CD4-positive, alpha-beta memory T cell (primary cell): Measurements from ENCODE around the gene PLXNA2. TPM values are rescaled to one million over a fixed set of nuclear protein-coding genes. Genes with fewer than 3 reads are reported as not detected.

ENCODE experiments used
- CTCF ChIA-PET: fragments of 350-600 bp; sonication (Branson Sonifier 250); formaldehyde crosslinking; loops from one replicate; lab custom pipeline; 2021; ENCODE audit warnings: inconsistent platforms; ENCODE audit not compliant: partially characterized antibody; lab: Charles Lee
- POLR2A ChIA-PET: fragments of 350-600 bp; sonication (Branson Sonifier 250); formaldehyde crosslinking; loops from one replicate; lab custom pipeline; 2021; ENCODE audit not compliant: partially characterized antibody; lab: Charles Lee
- DNase-seq, 5 donors: peaks; one replicate each; pipeline versions ENCODE4 v3.0.0 to v3.0.0-alpha.2; 2020 to 2022; ENCODE audit warnings: mixed read lengths in 1 of 5
- H3K27ac ChIP-seq: one replicate; pipeline ENCODE4 v1.7.0; 2013; ENCODE audit warnings: low read depth, low read length
- H3K27me3 ChIP-seq: 2 replicates; pipeline ENCODE4 v1.7.0; 2013; ENCODE audit warnings: mild to moderate bottlenecking, low read length, moderate library complexity; ENCODE audit not compliant: insufficient read depth
- H3K36me3 ChIP-seq: 2 replicates; pipeline ENCODE4 v1.7.0; 2013; ENCODE audit warnings: mild to moderate bottlenecking, low read length, moderate library complexity; ENCODE audit not compliant: insufficient read depth
- H3K4me1 ChIP-seq: 2 replicates; pipeline ENCODE4 v1.7.0; 2013; ENCODE audit warnings: mild to moderate bottlenecking, low read length, moderate library complexity; ENCODE audit not compliant: insufficient read depth
- H3K4me3 ChIP-seq, 2 donors: one replicate each; pipeline ENCODE4 v1.7.0; 2013; ENCODE audit warnings: low read length in 2 of 2, mild to moderate bottlenecking in 1 of 2
- H3K9me3 ChIP-seq, 2 donors: one replicate each; pipeline ENCODE4 v1.7.0; 2013; ENCODE audit warnings: low read length in 2 of 2, control low read depth in 1 of 2; ENCODE audit not compliant: control insufficient read depth in 1 of 2
- H3K27ac Mint-ChIP-seq, 7 donors: one replicate each; pipeline ENCODE4 v1.8.0; 2020 to 2021; ENCODE audit warnings: mixed read lengths in 7 of 7, mild to moderate bottlenecking in 6 of 7, inconsistent platforms in 3 of 7, moderate library complexity in 3 of 7
- H3K27me3 Mint-ChIP-seq, 2 donors: one replicate each; pipeline ENCODE4 v1.8.0; 2020 to 2021; ENCODE audit warnings: mixed read lengths in 2 of 2
- H3K36me3 Mint-ChIP-seq, 2 donors: one replicate each; pipeline ENCODE4 v1.8.0; 2020 to 2021; ENCODE audit warnings: mixed read lengths in 2 of 2, inconsistent platforms in 1 of 2, mild to moderate bottlenecking in 1 of 2
- H3K4me1 Mint-ChIP-seq, 4 donors: one replicate each; pipeline ENCODE4 v1.8.0; 2020 to 2021; ENCODE audit warnings: mixed read lengths in 4 of 4, mild to moderate bottlenecking in 1 of 4
- H3K4me3 Mint-ChIP-seq, 8 donors: one replicate each; pipeline ENCODE4 v1.8.0; 2020 to 2021; ENCODE audit warnings: mixed read lengths in 8 of 8, mild to moderate bottlenecking in 7 of 8, moderate library complexity in 6 of 8, inconsistent platforms in 3 of 8
- H3K9me3 Mint-ChIP-seq, 8 donors: one replicate each; pipeline ENCODE4 v1.8.0; 2020 to 2021; ENCODE audit warnings: mixed read lengths in 8 of 8, mild to moderate bottlenecking in 5 of 8, inconsistent platforms in 3 of 8, moderate library complexity in 1 of 8
- intact Hi-C: fragments of 100-400 bp; cut with micrococcal nuclease; formaldehyde crosslinking; loops from one replicate; pipeline ENCODE4 v1.15.1; 2023
- polyA plus RNA-seq, 2 donors: library from polyadenylated mRNA; unstranded; fragments of 300-500 nt; fragmentation: Illumina TruSeq; gene quantifications; one replicate each; pipeline ENCODE4 v1.2.3, GENCODE V29; 2021
- total RNA-seq, 2 experiments: library from RNA; stranded (reverse); gene quantifications; one replicate each; pipeline ENCODE4 v1.2.3, GENCODE V29; 2021

Gene PLXNA2
- total and polyA plus RNA-seq, 4 experiments from 2014 or later, result 0.10 to 4.0 (median 1.8) TPM

DNA sequence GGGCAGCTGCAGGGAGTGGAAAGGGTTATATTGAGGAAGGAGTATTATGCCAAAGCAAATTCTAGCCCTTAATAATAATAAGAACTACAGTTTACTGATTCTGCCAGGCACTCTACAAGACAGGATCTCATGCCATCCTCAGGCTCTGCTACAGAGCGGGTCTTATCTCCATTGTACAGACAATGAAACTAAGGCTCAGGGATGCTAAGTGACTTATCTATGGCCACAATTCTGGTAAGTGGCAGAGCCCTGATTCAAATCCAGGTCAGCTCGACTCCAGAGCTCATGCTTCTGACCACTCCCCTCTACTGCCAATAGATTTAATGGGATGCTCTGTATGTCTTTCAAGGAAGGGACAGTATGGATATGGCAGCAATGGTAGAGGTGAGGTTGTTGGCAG, 187.1 kb downstream of the PLXNA2 start:
- no peak overlapping the region for H3K4me3 ChIP-seq
- no peak overlapping the region for H3K27ac ChIP-seq
- DNase-seq, result no peak
- H3K36me3 ChIP-seq, result no peaks in the 10 kb centered on the region
- H3K4me1 ChIP-seq, result no peaks in the 10 kb centered on the region
- peaks cover 9 to 15% of the 10 kb centered on the region in 2 donors for H3K27me3 Mint-ChIP-seq
- no peak overlapping the region for H3K27ac Mint-ChIP-seq
- H3K4me1 Mint-ChIP-seq, result no peaks in the 10 kb centered on the region
- POLR2A ChIA-PET, result no interaction called here
- CTCF ChIA-PET, result no interaction called here
- H3K4me3 Mint-ChIP-seq, result no peak overlapping the region
- intact Hi-C loops, result no loop called here
- no peaks in the 10 kb centered on the region for H3K27me3 ChIP-seq
- H3K9me3 ChIP-seq, result no peaks in the 10 kb centered on the region
- H3K36me3 Mint-ChIP-seq, result no peaks in the 10 kb centered on the region
- H3K9me3 Mint-ChIP-seq, result no peaks in the 10 kb centered on the region

GRCh38 chr1:208055535-208055934, 188.6 kb downstream of the PLXNA2 start:
- H3K9me3 Mint-ChIP-seq, result no peaks in the 10 kb centered on the region
- peaks cover 9 to 21% of the 10 kb centered on the region in 2 donors for H3K27me3 Mint-ChIP-seq
- no peaks in the 10 kb centered on the region for H3K36me3 Mint-ChIP-seq
- no peak overlapping the region for H3K4me3 Mint-ChIP-seq
- ChIA-PET POLR2A (no interaction called here), CTCF (no interaction called here)
- no peak overlapping the region for H3K27ac Mint-ChIP-seq
- Histone ChIP-seq H3K27ac (no peak overlapping the region), H3K27me3 (no peaks in the 10 kb centered on the region), H3K36me3 (no peaks in the 10 kb centered on the region), H3K9me3 (no peaks in the 10 kb centered on the region), H3K4me1 (no peaks in the 10 kb centered on the region), H3K4me3 (no peak overlapping the region)
- no peaks in the 10 kb centered on the region for H3K4me1 Mint-ChIP-seq
- intact Hi-C loops, result no loop called here
- DNase-seq, result no peak

- ChIA-PET CTCF (no interaction called here), POLR2A (no interaction called here)
- Histone ChIP-seq H3K4me1 (no peaks in the 10 kb centered on the region), H3K36me3 (no peaks in the 10 kb centered on the region), H3K4me3 (no peak overlapping the region), H3K27me3 (no peaks in the 10 kb centered on the region), H3K9me3 (no peaks in the 10 kb centered on the region), H3K27ac (no peak overlapping the region)
- no peaks in the 10 kb centered on the region for H3K36me3 Mint-ChIP-seq
- intact Hi-C loops, result no loop called here
- no peaks in the 10 kb centered on the region for H3K4me1 Mint-ChIP-seq
- H3K27me3 Mint-ChIP-seq, result peaks cover 6 to 17% of the 10 kb centered on the region in 2 donors
- no peak overlapping the region for H3K27ac Mint-ChIP-seq
- H3K9me3 Mint-ChIP-seq, result no peaks in the 10 kb centered on the region
- no peak overlapping the region for H3K4me3 Mint-ChIP-seq
- no peak for DNase-seq
These were observed 189.2 kb downstream of the PLXNA2 start for GRCh38 chr1:208054911-208055379.

GRCh38 chr1:208054485-208054884, 189.7 kb downstream of the PLXNA2 start:
- CTCF ChIA-PET, result no interaction called here

DNA sequence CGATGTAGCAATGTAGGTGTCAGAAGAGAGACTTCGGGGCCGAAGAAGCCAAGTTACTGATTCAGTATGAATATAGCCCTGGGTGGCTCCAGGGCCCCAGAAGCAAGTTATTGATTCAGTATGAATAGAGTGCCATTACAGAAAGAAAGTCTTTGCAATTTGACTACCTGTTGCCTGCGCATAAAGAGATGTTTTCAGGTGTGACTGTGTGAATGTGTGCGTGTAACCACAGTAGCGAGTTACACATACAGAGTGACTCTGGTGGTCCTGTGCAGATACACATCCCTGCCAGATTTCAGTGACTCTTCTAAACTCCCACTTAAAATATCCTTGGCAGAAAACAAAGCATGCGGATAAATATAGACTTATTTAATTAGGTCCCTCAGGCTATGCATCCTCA, 190.5 kb downstream of the PLXNA2 start:
- ChIA-PET CTCF (no interaction called here), POLR2A (no interaction called here)
- Mint-ChIP-seq H3K4me1 (no peaks in the 10 kb centered on the region), H3K9me3 (no peaks in the 10 kb centered on the region), H3K36me3 (no peaks in the 10 kb centered on the region), H3K27me3 (peaks cover 6 to 17% of the 10 kb centered on the region in 2 donors), H3K4me3 (no peak overlapping the region), H3K27ac (no peak overlapping the region)
- intact Hi-C loops, result no loop called here
- H3K9me3 ChIP-seq, result no peaks in the 10 kb centered on the region
- no peak for DNase-seq
- no peaks in the 10 kb centered on the region for H3K27me3 ChIP-seq
- H3K27ac ChIP-seq, result no peak overlapping the region
- H3K36me3 ChIP-seq, result no peaks in the 10 kb centered on the region
- no peaks in the 10 kb centered on the region for H3K4me1 ChIP-seq
- H3K4me3 ChIP-seq, result no peak overlapping the region

More at GRCh38 chr1:208054485-208054884, 189.7 kb downstream of the PLXNA2 start:
- H3K27ac ChIP-seq, result no peak overlapping the region
- H3K36me3 ChIP-seq, result no peaks in the 10 kb centered on the region
- Mint-ChIP-seq H3K4me3 (no peak overlapping the region), H3K27ac (no peak overlapping the region), H3K27me3 (peaks cover 6 to 17% of the 10 kb centered on the region in 2 donors), H3K9me3 (no peaks in the 10 kb centered on the region), H3K4me1 (no peaks in the 10 kb centered on the region), H3K36me3 (no peaks in the 10 kb centered on the region)
- no peak for DNase-seq
- POLR2A ChIA-PET, result no interaction called here
- H3K4me1 ChIP-seq, result no peaks in the 10 kb centered on the region
- H3K4me3 ChIP-seq, result no peak overlapping the region
- no peaks in the 10 kb centered on the region for H3K27me3 ChIP-seq
- intact Hi-C loops, result no loop called here
- no peaks in the 10 kb centered on the region for H3K9me3 ChIP-seq

DNA sequence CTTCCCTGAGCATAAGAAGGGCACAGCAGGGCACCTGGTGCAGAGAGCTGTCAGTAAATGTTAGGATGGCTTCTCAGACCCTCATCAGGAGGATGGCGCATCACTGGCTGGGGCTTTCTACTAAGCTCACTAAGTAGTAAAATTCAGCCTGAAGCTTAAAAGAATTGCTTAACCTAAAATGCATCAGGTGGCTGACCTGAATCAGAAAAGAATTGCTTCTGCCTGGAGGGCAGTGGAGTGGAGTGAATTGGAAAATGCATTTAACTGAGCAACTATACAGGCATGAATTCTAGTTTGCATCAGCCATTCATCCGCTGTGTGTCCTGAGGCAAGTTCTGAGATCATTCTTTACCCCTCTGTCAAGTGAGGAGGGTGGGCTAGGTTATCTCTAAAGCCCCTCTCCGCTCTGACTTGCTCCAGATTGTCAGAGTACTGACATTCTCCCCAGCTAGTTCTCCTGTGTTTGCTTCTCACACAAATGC, 191.2 kb downstream of the PLXNA2 start:
- intact Hi-C loops, result no loop called here
- Histone ChIP-seq H3K27me3 (no peaks in the 10 kb centered on the region), H3K36me3 (no peaks in the 10 kb centered on the region), H3K27ac (no peak overlapping the region), H3K4me3 (no peak overlapping the region), H3K4me1 (no peaks in the 10 kb centered on the region), H3K9me3 (no peaks in the 10 kb centered on the region)
- Mint-ChIP-seq H3K27ac (no peak overlapping the region), H3K36me3 (no peaks in the 10 kb centered on the region), H3K27me3 (peaks cover 6 to 17% of the 10 kb centered on the region in 2 donors), H3K4me3 (no peak overlapping the region), H3K4me1 (no peaks in the 10 kb centered on the region), H3K9me3 (no peaks in the 10 kb centered on the region)
- ChIA-PET CTCF (no interaction called here), POLR2A (no interaction called here)
- DNase-seq, result no peak

GRCh38 chr1:208052135-208052534, 192.0 kb downstream of the PLXNA2 start:
- H3K27ac ChIP-seq, result no peak overlapping the region
- Mint-ChIP-seq H3K36me3 (no peaks in the 10 kb centered on the region), H3K27me3 (peaks cover 6 to 17% of the 10 kb centered on the region in 2 donors), H3K4me3 (no peak overlapping the region), H3K27ac (no peak overlapping the region), H3K9me3 (no peaks in the 10 kb centered on the region), H3K4me1 (no peaks in the 10 kb centered on the region)
- H3K27me3 ChIP-seq, result no peaks in the 10 kb centered on the region
- no peak overlapping the region for H3K4me3 ChIP-seq
- no peak for DNase-seq
- no peaks in the 10 kb centered on the region for H3K36me3 ChIP-seq
- H3K4me1 ChIP-seq, result no peaks in the 10 kb centered on the region
- no peaks in the 10 kb centered on the region for H3K9me3 ChIP-seq
- CTCF ChIA-PET, result no interaction called here
- intact Hi-C loops, result no loop called here
- POLR2A ChIA-PET, result no interaction called here

DNA sequence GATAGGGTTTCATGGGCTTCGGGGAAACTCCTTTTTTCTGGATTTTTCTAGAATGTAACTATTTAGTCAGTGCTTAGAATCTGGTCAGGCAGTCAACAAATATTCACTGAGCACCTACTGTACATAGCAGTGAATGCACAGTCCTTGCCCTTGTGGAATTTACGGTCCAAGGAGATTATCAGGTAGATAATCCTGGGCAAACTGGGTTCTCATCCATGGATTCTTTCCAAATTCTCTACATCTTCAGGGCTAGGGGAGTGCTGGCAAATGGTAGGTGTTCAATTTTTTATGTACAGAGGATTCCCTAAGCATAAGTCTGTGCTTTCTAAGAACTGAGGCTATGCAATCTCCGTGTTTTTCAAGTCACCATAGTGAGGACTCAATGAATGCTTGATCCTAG, 192.5 kb downstream of the PLXNA2 start:
- H3K4me1 Mint-ChIP-seq, result no peaks in the 10 kb centered on the region
- no peaks in the 10 kb centered on the region for H3K36me3 Mint-ChIP-seq
- H3K27me3 Mint-ChIP-seq, result peaks cover 6 to 16% of the 10 kb centered on the region in 2 donors
- Histone ChIP-seq H3K4me1 (no peaks in the 10 kb centered on the region), H3K9me3 (no peaks in the 10 kb centered on the region), H3K4me3 (no peak overlapping the region), H3K27me3 (no peaks in the 10 kb centered on the region), H3K27ac (no peak overlapping the region), H3K36me3 (no peaks in the 10 kb centered on the region)
- H3K4me3 Mint-ChIP-seq, result no peak overlapping the region
- DNase-seq, result no peak
- no peaks in the 10 kb centered on the region for H3K9me3 Mint-ChIP-seq
- CTCF ChIA-PET, result no interaction called here
- POLR2A ChIA-PET, result no interaction called here
- no peak overlapping the region for H3K27ac Mint-ChIP-seq
- intact Hi-C loops, result no loop called here
